ENCODE measurements around the gene TMCO6. TPM values are rescaled to one million over a fixed set of nuclear protein-coding genes. Genes with fewer than 3 reads are reported as not detected.

TMCO6 gene
- total RNA-seq, 1 donor, result 13.7 TPM

DNA sequence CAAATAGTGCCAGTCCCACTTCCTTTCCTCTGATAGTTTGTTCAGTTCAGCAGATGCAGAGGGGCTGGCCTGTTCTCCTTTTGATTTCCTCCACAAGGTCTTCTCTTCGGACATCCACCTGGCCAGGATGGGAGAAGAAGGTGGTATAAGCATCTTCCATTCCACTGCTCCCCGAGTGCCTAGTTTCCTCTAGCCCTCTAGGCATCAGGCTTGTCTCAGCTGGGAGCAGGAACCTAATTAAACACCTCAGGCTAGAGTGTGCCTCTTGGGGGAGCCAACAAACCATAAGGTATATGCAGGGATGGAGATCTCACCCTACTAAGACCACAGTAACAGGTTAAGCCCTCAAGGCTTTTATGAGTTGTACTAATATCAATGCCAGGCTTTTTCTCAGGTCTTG lies 35.0 kb downstream of the TMCO6 start:
- no peaks in the 10 kb centered on the region for H3K4me1 ChIP-seq (ENCODE audit: insufficient read depth, low read length)
- H3K9me3 ChIP-seq (ENCODE audit: low read depth, low read length), result no peaks in the 10 kb centered on the region
- no peak overlapping the region for H3K4me3 ChIP-seq (ENCODE audit: low read length)
- no peaks in the 10 kb centered on the region for H3K27me3 ChIP-seq (ENCODE audit: insufficient read depth, low read length)

DNA sequence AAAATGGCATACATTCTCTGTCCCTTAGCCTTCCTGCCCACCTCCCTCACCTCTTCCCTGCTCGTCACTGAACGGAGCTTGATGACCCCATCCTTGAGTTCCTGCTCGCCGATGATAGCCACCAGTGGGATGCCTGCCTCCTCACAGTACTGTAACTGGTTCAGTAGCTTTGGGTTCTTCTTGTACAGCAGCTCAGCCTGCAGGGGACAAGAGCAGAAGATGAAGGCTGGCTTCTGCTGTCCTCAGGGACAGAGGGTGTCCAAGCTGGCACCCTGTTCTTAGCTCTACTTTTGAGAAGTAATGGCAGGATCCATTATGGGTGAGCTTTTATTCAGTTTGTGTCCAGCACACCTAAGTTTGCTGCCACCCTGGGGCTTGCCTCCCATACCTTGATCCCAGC lies 35.4 kb downstream of the TMCO6 start:
- Histone ChIP-seq H3K4me3 (ENCODE audit: low read length) (no peak overlapping the region), H3K4me1 (ENCODE audit: insufficient read depth, low read length) (no peaks in the 10 kb centered on the region), H3K9me3 (ENCODE audit: low read depth, low read length) (no peaks in the 10 kb centered on the region), H3K27me3 (ENCODE audit: insufficient read depth, low read length) (no peaks in the 10 kb centered on the region)

DNA sequence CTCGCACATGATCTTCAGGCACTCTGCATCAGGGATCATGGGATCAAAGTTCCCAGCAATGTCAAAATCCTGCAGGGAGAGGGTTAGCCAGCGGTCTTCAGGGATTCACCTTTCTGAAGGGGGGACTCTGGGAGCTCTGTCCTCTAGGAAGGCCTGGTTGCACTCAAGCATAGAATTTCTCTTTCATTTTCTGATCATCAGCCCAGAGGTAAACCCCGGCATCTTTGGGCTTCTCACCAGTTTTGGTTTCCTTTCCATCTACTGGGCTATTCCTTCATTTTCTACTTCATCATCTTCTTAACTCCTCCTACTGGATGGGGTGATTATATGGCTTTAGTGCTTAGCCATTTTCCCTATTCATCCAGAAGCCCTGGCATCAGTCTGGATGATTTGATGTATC lies 38.7 kb downstream of the TMCO6 start:
- Histone ChIP-seq H3K27me3 (ENCODE audit: insufficient read depth, low read length) (no peaks in the 10 kb centered on the region), H3K4me3 (ENCODE audit: low read length) (no peak overlapping the region), H3K9me3 (ENCODE audit: low read depth, low read length) (no peaks in the 10 kb centered on the region), H3K4me1 (ENCODE audit: insufficient read depth, low read length) (no peaks in the 10 kb centered on the region)

DNA sequence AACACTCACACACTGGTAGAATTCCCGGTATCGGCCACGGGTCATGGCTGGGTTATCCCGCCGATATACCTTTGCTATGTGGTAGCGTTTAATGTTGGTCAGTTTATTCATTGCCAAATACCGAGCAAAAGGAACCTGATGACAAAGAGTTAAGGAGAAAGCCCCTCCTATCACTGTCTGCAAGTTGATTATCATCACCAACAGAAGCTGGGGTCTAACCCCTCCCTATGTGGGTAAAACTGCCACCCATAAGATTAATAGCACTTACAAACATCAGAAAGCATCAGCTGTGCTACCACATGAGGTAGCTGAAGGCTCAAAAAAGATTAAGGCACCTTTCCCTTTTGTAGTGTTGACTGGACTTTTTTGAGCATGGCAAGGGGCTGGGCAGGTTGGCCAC lies 39.7 kb downstream of the TMCO6 start:
- Histone ChIP-seq H3K4me1 (ENCODE audit: insufficient read depth, low read length) (no peaks in the 10 kb centered on the region), H3K27me3 (ENCODE audit: insufficient read depth, low read length) (no peaks in the 10 kb centered on the region), H3K9me3 (ENCODE audit: low read depth, low read length) (no peaks in the 10 kb centered on the region), H3K4me3 (ENCODE audit: low read length) (no peak overlapping the region)

DNA sequence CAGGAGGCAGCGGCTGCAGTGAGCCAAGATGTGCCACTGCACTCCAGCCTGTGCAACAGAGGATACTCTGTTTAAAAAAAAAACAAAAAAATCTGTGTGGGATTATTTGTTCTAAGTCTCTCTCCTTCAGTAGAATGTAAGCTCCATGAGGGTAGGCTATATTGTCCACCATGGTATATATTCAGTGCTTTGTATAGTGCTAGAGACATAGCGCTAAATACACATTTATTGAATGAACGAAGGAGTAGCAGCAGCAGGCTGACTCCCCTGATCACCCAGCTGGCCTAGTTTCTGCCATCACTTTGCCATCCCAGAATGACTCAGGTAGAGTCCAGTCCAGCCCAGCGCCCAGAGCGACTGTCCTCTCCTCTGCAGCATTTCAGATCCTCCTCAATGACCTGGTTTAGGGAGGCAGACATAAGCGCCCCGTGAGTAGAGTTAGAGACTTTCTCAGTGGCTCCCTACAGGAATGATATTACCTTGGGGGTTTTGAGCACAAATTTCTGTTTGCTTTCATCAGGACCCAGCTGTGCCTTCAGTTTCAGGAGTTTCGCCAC lies 51.2 kb downstream of the TMCO6 start:
- H3K4me1 ChIP-seq (ENCODE audit: insufficient read depth, low read length), result peaks cover 26% of the 10 kb centered on the region
- H3K9me3 ChIP-seq (ENCODE audit: low read depth, low read length), result no peaks in the 10 kb centered on the region
- H3K4me3 ChIP-seq (ENCODE audit: low read length), result peak overlapping the region; percentile 79
- H3K27me3 ChIP-seq (ENCODE audit: insufficient read depth, low read length), result no peaks in the 10 kb centered on the region

DNA sequence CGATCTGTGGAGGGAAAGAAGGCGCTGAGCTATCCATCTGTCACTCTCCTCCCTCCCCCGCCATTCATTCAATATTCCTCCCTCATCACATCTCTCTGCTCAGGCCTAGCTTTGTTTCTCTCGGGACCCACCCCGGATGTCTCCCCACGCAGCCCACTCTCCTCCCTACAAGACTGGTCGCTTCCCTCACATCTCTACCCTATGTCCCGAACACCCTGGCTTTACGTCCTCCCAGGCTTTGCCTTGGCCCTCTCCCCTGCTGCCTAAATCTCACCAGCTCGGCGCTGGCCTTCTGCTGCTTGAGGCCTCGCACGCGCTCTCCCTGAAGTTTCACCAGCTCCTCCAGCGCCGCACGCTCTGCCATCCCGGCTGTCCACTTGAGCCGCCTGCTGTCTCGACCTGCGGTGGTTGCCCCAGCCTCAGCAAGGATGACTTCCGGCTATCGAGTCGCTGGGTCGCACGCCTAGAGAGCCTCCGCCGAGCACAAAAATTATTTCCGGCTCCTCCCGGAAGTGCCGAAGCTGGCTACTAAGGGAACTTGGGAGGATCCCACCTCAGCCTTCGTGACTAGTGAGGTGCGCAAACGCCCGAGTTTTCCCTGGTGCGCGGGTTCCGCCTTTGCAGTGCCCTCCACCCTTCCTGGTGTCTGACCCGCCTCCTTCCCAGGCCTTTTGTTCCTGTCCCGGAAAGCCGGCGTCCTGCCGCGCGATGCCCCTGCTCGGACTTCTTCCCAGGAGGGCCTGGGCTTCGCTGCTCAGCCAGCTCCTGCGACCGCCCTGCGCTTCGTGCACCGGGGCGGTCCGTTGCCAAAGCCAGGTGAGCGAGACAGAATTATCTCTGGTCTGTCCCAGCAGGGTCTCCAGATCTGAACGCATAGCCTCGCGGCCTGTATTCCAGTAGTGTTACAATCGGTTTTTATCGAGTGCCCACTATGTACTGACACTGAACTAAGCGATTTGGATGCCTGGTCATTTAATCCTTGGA lies 52.0 kb downstream of the TMCO6 start, which contains the start of the genes HARS1 and HARS2:
Gene HARS1 (minus strand): TSS at position 430 of the 984 bp plus-strand sequence. CDS start 66 bp downstream, at position 364.
Gene HARS2 (plus strand): TSS at position 515 of the 984 bp plus-strand sequence. CDS start 194 bp downstream, at position 709.
- Histone ChIP-seq H3K9me3 (ENCODE audit: low read depth, low read length) (no peaks in the 10 kb centered on the region), H3K4me1 (ENCODE audit: insufficient read depth, low read length) (peaks cover 26% of the 10 kb centered on the region), H3K4me3 (ENCODE audit: low read length) (peak within 1 kb of the TSS; percentile 79)

DNA sequence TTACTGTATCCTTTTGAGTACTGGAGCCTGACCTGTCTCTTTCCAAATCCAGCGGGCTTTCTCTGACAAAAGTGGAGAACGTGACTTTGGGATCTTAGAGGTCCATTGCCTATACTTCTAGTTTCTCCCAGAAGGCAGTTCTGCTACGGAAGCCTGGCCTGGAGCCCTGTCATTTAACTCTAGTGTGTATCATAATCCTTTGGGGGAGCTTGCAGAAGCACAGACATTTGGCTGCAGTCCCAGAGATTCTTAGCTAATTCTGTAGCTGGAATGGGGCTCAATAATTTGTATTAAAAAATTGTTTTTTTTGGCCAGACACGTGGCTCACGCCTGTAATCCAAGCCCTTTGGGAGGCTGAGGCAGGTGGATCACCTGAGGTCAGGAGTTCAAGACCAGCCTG lies 55.0 kb downstream of the TMCO6 start:
- Histone ChIP-seq H3K4me1 (ENCODE audit: insufficient read depth, low read length) (peaks cover 26% of the 10 kb centered on the region), H3K4me3 (ENCODE audit: low read length) (no peak overlapping the region), H3K27me3 (ENCODE audit: insufficient read depth, low read length) (no peaks in the 10 kb centered on the region), H3K9me3 (ENCODE audit: low read depth, low read length) (no peaks in the 10 kb centered on the region)

More for the DNA sequence above, 52.0 kb downstream of the TMCO6 start, which contains the start of the genes HARS1 and HARS2:
- no peaks in the 10 kb centered on the region for H3K27me3 ChIP-seq (ENCODE audit: insufficient read depth, low read length)

Other genes starting within 250 kb of the TMCO6 start
- 227 TPM for gene ANKHD1, start 237.6 kb upstream of the TMCO6 start, total RNA-seq
- gene EIF4EBP3, start 91.8 kb upstream of the TMCO6 start, total RNA-seq, result 4.0 TPM
- 21.2 TPM for gene SRA1, start 82.0 kb upstream of the TMCO6 start, total RNA-seq
- gene APBB3, start 74.9 kb upstream of the TMCO6 start, total RNA-seq, result 24.2 TPM
- gene SLC35A4, start 74.6 kb upstream of the TMCO6 start, total RNA-seq, result 13.1 TPM
- gene CD14, start 6.3 kb upstream of the TMCO6 start, total RNA-seq, result 138 TPM
- 43.2 TPM for gene NDUFA2, start 8.2 kb downstream of the TMCO6 start, total RNA-seq
- gene IK, start 8.4 kb downstream of the TMCO6 start, total RNA-seq, result 180 TPM
- 11.8 TPM for gene WDR55, start 25.5 kb downstream of the TMCO6 start, total RNA-seq
- gene DND1, start 34.1 kb downstream of the TMCO6 start, total RNA-seq, result 0.31 TPM
- gene HARS1, start 51.9 kb downstream of the TMCO6 start, total RNA-seq, result 26.0 TPM
- gene HARS2, start 52.0 kb downstream of the TMCO6 start, total RNA-seq, result 31.8 TPM
- gene ZMAT2, start 61.0 kb downstream of the TMCO6 start, total RNA-seq, result 34.2 TPM
- not detected for gene PCDHA1, start 146.7 kb downstream of the TMCO6 start, total RNA-seq
- gene PCDHA2, start 155.4 kb downstream of the TMCO6 start, total RNA-seq, result not detected
- gene PCDHA3, start 161.6 kb downstream of the TMCO6 start, total RNA-seq, result not detected
- not detected for gene PCDHA4, start 167.6 kb downstream of the TMCO6 start, total RNA-seq
- under 0.01 TPM for gene PCDHA5, start 182.2 kb downstream of the TMCO6 start, total RNA-seq
- gene PCDHA6, start 188.5 kb downstream of the TMCO6 start, total RNA-seq, result not detected
- gene PCDHA7, start 194.8 kb downstream of the TMCO6 start, total RNA-seq, result not detected
- gene PCDHA8, start 201.7 kb downstream of the TMCO6 start, total RNA-seq, result not detected
- gene PCDHA9, start 208.9 kb downstream of the TMCO6 start, total RNA-seq, result not detected
- not detected for gene PCDHA10, start 216.4 kb downstream of the TMCO6 start, total RNA-seq
- gene PCDHA11, start 229.5 kb downstream of the TMCO6 start, total RNA-seq, result 0.10 TPM
- not detected for gene PCDHA12, start 235.9 kb downstream of the TMCO6 start, total RNA-seq
- not detected for gene PCDHA13, start 242.7 kb downstream of the TMCO6 start, total RNA-seq